Left lobe of liver (tissue), 2 donors: ENCODE data around the gene CSAD. TPM values are rescaled to one million over a fixed set of nuclear protein-coding genes. Genes with fewer than 3 reads are reported as not detected.

Source experiments
- ATAC-seq: fragments of 200-7000 bp; cut with Tn5 transposase; one replicate; pipeline ENCODE4 v1.9.1; 2020; ENCODE audit warnings: mild to moderate bottlenecking, moderate library complexity
- DNase-seq: peaks from one replicate; pipeline ENCODE4 v3.0.0-alpha.2; 2020; ENCODE audit warnings: low spot score
- total RNA-seq: library from RNA; stranded (reverse); gene quantifications from one replicate; pipeline ENCODE4 v1.2.1, GENCODE V29; 2021
- donor health status: DM: no; HTN: no; CAD: no; lungs with moderate emphysema.
- donor health status: DM: no; HTN: yes; CAD: no.

The CSAD gene
- total RNA-seq, 1 donor from 2014 or later, result 53.6 TPM

- peak; percentile 88 for DNase-seq
- ATAC-seq, result peak; percentile 90
Observed at GRCh38 chr12:53159195-53159839, 21.4 kb downstream of the CSAD start.

GRCh38 chr12:53152390-53152789 lies 28.3 kb downstream of the CSAD start:
- no peak for ATAC-seq

GRCh38 chr12:53151039-53151438 lies 29.7 kb downstream of the CSAD start:
- ATAC-seq (no peak), DNase-seq (no peak)

More at GRCh38 chr12:53152390-53152789, 28.3 kb downstream of the CSAD start:
- no peak for DNase-seq

GRCh38 chr12:53147653-53148052 lies 33.1 kb downstream of the CSAD start:
- ATAC-seq (no peak), DNase-seq (no peak)

- no peak for DNase-seq
- no peak for ATAC-seq
Observed at GRCh38 chr12:53147181-53147580, 33.5 kb downstream of the CSAD start.

GRCh38 chr12:53145383-53146260 lies 35.1 kb downstream of the CSAD start:
- ATAC-seq (peak; percentile 99), DNase-seq (peak; percentile 92)

- DNase-seq (no peak), ATAC-seq (no peak)
Observed at GRCh38 chr12:53143355-53143754, 37.4 kb downstream of the CSAD start.

GRCh38 chr12:53133722-53134121 lies 47.0 kb downstream of the CSAD start:
- DNase-seq (no peak), ATAC-seq (peak; percentile 28)

GRCh38 chr12:53131844-53132243 lies 48.9 kb downstream of the CSAD start:
- no peak for DNase-seq
- peak; percentile 44 for ATAC-seq

GRCh38 chr12:53128780-53129569 lies 51.8 kb downstream of the CSAD start:
- DNase-seq, result no peak
- no peak for ATAC-seq

- DNase-seq, result no peak
- ATAC-seq, result no peak
Observed at GRCh38 chr12:53127169-53127568, 53.6 kb downstream of the CSAD start.

GRCh38 chr12:53124352-53124723 lies 56.4 kb downstream of the CSAD start:
- DNase-seq (no peak), ATAC-seq (no peak)

- DNase-seq, result no peak
- ATAC-seq, result no peak
Observed at GRCh38 chr12:53123578-53124351, 57.0 kb downstream of the CSAD start.

GRCh38 chr12:53122961-53123468 lies 57.7 kb downstream of the CSAD start:
- DNase-seq, result no peak
- no peak for ATAC-seq

GRCh38 chr12:53120685-53121525 lies 59.8 kb downstream of the CSAD start:
- DNase-seq (no peak), ATAC-seq (no peak)

- ATAC-seq, result no peak
- DNase-seq, result no peak
Observed at GRCh38 chr12:53118751-53119300, 61.9 kb downstream of the CSAD start.

GRCh38 chr12:53115891-53116648 lies 64.7 kb downstream of the CSAD start:
- DNase-seq (no peak), ATAC-seq (no peak)

GRCh38 chr12:53115112-53115890 lies 65.4 kb downstream of the CSAD start:
- ATAC-seq, result no peak
- DNase-seq, result no peak
